GM12891 (cell line): ENCODE data around the gene CNTN4.

ENCODE experiments used
- PAX5 ChIP-seq: IDR thresholded peaks from 2 replicates; pipeline ENCODE4 v1.6.1; 2011; ENCODE audit warnings: low read length, moderate library complexity, mild to moderate bottlenecking; ENCODE audit not compliant: insufficient read depth, severe bottlenecking
- POLR2A ChIP-seq: IDR thresholded peaks from 2 replicates; pipeline ENCODE4 v1.6.1; 2011; ENCODE audit warnings: low read depth, low read length, control low read depth
- POLR2AphosphoS5 ChIP-seq: IDR thresholded peaks from 2 replicates; pipeline ENCODE4 v1.6.1; 2011; ENCODE audit warnings: low read depth, low read length, control low read depth
- SPI1 ChIP-seq: IDR thresholded peaks from 2 replicates; pipeline ENCODE4 v1.6.1; 2011; ENCODE audit warnings: low read depth, low read length, control low read depth
- TAF1 ChIP-seq: IDR thresholded peaks from 2 replicates; pipeline ENCODE4 v1.6.1; 2011; ENCODE audit warnings: low read depth, low read length, control low read depth

- TF ChIP-seq POLR2A (no peak), TAF1 (no peak), POLR2AphosphoS5 (no peak), PAX5 (no peak), SPI1 (no peak)
These were observed 185.2 kb downstream of the CNTN4 start for GRCh38 chr3:2283818-2284217.
